PC-9 (cell line): ENCODE results near the gene PPP4R3A.

Experiments used
- CTCF ChIP-seq: fragments of 200-600 bp; sonication (generic); conservative IDR thresholded peaks from 2 replicates; pipeline ENCODE4 v1.6.1; 2017; ENCODE audit warnings: mixed run types, antibody characterized with exemption, mild to moderate bottlenecking, moderate library complexity
- EZH2 ChIP-seq: fragments of 200-600 bp; sonication (generic); IDR thresholded peaks from 2 replicates; pipeline ENCODE4 v1.8.0; 2017; ENCODE audit warnings: antibody characterized with exemption, low read depth

- no peak for TF ChIP-seq CTCF
- TF ChIP-seq EZH2: no peak
These were observed 7.1 kb downstream of the PPP4R3A start for GRCh38 chr14:91503000-91503504.
